ENCODE results near the gene USP50.
"Not testable (repeated sequence)": the region's sequence is repeated elsewhere in the genome, so short reads cannot be mapped to it uniquely, and the experiment has no call there.

USP50 gene

GRCh38 chr15:50546566-50546965, at the start of gene USP50:
TSS of gene USP50 (minus strand) at chr15:50546666. CDS start at chr15:50546525, 141 bp downstream.
- no peak for DNase-seq

DNA sequence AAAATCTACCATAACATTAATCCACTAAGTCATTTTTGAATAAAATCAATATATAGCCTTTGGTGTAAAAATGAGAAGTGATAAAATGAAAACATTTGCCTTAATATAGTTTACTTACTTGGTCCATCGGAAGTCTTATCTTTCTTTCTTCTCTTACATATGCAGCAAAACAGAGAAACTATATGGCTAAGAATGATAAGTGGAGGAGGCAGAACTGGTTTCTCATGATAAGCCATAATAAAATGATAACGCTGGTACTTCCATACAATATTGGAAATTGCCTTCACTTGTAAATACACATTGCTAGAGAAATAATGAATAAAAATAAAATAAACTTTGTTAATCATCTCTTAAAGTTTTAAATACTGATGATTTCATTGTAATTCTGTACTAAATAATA, 47.8 kb upstream of the USP50 start:
- DNase-seq = no peak

GRCh38 chr15:50593761-50594160, 47.3 kb upstream of the USP50 start:
- DNase-seq = no peak

- DNase-seq = no peak
Measured at GRCh38 chr15:50590288-50590687, 43.8 kb upstream of the USP50 start.

DNA sequence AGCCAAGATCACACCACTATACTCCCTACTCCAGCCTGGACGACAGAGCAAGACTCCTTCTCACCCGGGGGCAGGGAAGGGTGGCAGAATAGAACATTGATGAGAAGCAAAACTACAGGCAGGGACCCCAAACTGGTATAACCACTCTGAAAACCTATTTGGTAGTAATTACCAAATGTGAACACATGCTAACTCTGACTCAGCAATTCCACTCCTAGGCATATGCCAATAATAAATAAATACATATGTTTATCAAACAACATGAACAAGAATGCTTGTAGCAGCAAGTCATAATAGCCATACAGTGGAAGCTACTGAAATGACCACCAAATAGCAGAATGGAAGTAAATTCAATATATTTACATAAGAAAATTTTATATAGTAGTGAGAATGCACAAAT, 31.0 kb upstream of the USP50 start:
- no peak for DNase-seq

DNA sequence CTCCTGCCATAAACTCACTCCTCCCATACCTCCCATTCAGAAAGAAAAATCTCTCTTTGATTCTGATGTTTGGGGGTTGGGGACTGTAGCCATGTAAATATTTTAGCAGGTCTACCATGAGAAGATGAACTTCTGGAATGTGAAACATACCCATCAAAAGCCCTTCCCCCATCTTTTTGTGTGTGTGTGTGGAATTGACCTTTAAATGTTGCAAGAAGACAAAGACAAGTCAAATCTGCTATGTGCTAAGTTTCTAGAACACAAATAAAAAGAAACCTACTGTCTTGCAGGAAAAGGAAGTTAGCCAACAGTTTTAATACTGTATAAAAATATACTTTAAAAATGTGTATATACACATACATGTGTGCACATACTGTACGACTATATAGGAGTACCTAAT, 29.7 kb upstream of the USP50 start:
- DNase-seq = no peak

DNA sequence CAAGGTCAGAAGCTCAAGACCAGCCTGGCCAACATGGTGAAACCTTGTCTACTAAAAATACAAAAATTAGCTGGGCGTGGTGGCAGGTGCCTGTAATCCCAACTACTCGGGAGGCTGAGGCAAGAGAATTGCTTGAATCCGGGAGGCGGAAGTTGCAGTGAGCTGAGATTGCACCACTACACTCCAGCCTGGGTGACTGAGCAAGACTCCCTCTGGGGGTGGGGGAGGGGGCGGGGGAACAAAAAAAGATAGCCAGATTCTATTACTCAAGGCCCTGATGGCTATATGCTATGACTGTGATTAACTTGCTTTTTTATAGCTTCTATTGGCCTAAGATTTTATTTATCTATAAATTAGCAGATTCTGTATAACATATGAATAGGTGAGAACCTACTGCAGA, 27.4 kb upstream of the USP50 start:
- DNase-seq = not testable (repeated sequence)

- no peak for DNase-seq
Measured at GRCh38 chr15:50563756-50564155, 17.3 kb upstream of the USP50 start.

DNA sequence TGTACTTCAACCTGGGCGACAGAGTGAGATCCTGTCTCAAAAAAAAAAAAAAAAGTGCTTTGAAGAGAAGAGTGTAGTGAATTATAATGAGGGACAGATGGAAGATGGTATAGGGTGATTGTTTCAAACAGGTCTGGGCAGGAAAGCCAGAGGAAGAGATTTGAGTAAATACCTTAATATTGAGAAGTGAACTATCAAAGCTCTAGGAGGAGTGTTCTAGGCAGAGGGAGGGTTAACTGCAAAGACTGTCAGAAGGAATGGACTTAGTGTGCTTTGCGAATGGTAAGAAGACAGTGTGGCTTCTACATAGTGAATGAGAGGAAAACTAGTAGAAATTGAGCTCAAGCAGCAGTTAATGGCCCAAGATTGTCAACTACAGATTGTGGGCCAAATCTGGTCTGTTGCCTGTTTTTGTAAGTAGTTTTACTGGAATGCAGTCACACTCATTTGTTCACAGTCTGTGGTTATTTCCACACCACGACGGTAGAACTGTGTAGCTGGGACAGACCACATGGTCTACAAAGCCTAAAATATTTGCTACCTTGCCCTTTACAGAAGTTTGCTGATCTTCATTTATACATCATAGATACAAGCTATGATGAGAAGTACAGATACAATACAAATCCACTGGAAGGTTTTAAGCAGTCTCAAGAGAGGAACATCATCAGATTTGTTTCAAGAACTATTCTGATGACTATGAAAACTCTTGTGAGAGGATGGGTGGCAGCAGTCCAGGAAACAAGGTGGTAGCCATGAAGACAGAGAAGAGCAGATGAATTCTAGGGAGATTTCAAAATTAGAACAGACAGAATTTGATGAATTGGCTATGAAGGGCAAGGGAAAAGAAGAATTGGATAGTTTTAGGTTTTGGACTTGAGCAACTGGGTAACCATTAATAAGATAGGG, 16.5 kb upstream of the USP50 start:
- no peak for DNase-seq

DNA sequence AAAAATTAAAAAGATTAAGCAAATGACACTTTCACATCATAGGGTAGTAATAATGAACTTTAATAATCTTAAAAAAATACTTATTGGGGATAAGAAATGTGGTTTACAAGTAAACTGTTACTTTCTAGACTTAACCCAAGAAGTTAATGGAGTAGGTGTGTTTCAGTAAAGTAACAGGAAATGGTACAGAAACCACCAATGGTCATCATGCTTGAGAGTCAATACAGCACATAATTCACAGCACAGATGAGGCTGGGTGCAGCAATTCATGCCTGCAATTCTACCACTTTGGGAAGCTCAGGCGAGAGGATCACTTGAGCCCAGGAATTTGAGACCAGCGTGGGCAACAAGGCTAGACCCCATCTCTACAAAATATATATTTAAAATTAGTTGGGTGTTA, 11.5 kb upstream of the USP50 start:
- no peak for DNase-seq

DNA sequence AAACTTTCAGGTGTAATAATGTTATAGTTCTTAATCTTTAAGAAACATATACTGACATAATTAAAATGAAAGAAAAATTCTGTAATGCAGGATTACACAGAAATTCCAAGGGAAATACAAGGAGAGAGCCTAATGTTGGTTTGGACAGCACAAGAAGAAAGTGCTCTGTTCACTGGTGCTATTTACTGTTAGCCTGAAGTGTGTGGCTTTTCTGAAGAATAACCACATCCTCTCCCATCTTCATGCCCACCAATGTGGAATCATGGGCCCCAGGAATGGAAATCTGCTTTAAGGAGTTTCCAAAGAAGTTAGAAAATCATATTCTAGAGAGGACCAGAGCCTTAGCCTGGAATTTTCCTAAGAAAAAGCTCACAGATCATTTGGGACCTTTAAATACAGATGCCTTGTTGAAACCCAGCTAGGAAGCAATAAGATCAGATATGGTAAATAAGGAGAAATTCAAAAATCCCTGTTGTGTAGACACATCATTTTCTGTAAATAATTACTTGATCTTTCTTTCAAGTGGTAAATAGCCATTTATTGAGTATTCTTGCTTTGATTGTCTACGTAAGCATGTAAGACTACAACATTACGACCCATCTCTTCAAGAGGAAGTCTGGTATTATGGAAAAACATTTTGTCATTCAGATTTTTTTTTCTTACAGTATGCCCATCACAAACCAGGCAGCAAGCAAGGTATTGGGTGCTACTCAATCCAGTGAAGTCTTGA, 10.3 kb upstream of the USP50 start:
- no peak for DNase-seq

- no peak for DNase-seq
Measured at GRCh38 chr15:50552238-50552637, 5.8 kb upstream of the USP50 start.

GRCh38 chr15:50549326-50549725, 2.9 kb upstream of the USP50 start:
- DNase-seq = no peak

DNA sequence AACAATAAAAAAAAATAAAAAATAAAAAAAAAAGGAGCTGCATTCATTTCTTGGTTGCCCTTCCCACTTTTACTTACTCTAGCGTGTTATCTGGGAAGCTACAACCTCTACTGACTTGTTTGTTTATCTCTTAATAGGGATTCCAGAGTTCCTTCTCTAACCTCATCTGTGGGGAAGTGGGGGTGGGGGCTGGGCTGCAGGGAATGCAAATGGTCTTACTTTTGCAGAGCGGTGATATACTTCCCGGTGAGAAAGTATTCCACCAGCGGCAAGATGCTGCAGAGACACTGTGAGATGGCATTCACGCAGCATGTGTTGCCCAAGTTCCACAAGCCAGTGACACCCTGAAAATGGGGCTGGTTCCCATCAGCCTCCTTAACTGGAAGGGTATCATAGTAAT, 2.1 kb downstream of the USP50 start:
- DNase-seq = no peak

GRCh38 chr15:50543556-50543955, 2.9 kb downstream of the USP50 start:
- no peak for DNase-seq

- DNase-seq = no peak
Measured at GRCh38 chr15:50542887-50543210, 3.6 kb downstream of the USP50 start.

GRCh38 chr15:50531766-50532165, 14.7 kb downstream of the USP50 start:
- peak; percentile 33 for DNase-seq

- no peak for DNase-seq
Measured at GRCh38 chr15:50531163-50531562, 15.3 kb downstream of the USP50 start.

DNA sequence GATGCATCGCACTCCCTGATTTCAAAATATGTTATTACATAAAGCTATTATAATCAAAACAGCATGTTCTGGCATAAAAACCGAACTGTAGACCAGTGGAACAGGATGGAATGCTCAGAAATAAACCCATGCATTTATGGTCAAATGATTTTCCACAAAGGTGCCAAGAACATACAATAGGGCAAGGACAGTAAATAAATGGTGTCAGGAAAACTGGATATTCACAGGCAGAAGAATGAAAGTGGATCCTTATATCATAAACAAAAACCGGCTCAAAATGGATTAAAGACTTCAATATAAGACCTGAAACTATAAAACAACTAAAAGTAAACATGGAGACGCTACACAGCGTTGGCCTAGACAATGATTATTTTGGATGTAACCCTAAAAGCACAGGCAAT, 22.6 kb downstream of the USP50 start:
- DNase-seq = no peak

DNA sequence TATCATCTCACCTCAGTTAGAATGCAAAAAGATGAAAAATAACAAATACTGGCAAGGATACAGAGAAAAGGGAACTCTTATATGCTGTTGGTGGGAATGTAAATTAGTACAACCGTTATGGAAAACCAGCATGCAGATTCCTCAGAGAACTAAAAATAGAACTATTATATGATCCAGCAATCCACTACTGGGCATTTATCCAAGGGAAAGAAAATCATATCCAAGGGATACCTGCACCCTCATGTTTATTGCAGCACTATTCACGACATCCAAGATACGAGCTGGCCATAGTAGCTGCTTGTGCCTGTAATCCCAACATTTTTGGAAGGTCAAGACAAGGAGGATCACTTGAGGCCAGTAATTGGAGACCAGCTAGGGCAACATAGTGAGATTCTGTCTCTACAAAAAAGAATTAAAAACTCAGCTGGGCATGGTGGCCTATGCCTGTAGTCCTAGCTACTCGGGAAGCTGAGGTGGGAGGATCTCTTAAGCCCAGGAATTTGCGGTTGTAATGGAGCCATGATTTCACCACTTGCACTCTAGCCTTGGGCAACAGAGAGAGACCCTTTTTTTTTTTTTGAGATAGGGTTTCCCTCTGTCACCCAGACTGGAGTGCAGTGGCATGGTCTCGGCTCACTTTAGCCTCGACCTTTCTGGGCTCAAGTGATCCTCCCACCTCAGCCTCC, 26.6 kb downstream of the USP50 start:
- DNase-seq = no peak

- no peak for DNase-seq
Measured at GRCh38 chr15:50513001-50513400, 33.5 kb downstream of the USP50 start.

DNA sequence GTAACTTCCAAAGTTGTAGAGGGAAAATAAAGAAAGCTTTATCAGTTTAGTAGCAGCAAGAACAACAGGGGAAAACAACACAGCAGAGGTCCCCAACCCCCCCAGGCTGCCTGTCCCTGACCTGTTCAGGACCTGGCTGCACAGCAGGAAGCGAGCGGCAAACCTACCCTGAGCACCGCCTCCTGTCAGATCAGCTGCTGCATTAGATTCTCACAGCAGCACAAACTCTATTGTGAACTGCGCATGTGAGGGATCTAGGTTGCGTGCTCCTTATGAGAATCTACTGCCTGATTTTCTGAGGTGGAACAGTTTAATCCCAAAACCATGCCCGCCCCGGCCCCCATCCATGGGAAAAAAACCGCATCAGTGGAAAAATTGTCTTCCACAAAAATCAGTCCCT, 40.3 kb downstream of the USP50 start:
- no peak for DNase-seq

DNA sequence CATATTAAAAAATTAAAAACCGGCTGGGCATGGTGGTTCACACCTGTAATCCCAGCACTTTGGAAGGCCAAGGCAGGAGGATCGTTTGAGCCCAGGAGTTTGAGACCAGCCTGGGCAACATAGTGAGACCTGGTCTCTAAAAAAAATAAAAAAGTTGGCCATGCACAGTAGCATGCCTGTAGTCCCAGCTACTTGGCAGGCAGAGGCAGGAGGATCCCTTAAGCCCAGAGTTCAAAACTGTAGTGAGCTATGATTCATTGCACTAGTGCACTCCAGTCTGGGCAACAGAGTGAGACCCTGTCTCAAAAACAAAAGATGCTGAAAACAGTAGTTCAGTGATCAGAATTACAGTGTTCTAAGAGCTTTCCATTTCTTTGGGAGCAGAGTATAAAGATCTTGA, 40.8 kb downstream of the USP50 start:
- DNase-seq = not testable (repeated sequence)

GRCh38 chr15:50503144-50503543, 43.3 kb downstream of the USP50 start:
- DNase-seq = no peak

Data from femur (tissue), 1 donor.